Stomach (tissue), 9 donors: ENCODE measurements around the gene TRIM37. TPM values are rescaled to one million over a fixed set of nuclear protein-coding genes. Genes with fewer than 3 reads are reported as not detected.

Experiments
- DNase-seq, 2 donors: peaks; one replicate each; pipeline versions ENCODE4 v3.0.0 to v3.0.0-alpha.2; 2013 to 2019
- H3K27ac ChIP-seq, 5 donors: fragments of 200-600 bp in 4 of 5; sonication (generic) in 4 of 5; one replicate each; pipeline ENCODE4 v1.5.1; 2013 to 2019; ENCODE audit warnings: mild to moderate bottlenecking in 1 of 5, moderate library complexity in 1 of 5
- H3K27me3 ChIP-seq, 3 donors: fragments of 200-600 bp; sonication (generic); one replicate each; pipeline ENCODE4 v1.5.1; 2017 to 2019; ENCODE audit warnings: mixed run types in 1 of 3
- H3K36me3 ChIP-seq, 4 donors: fragments of 200-600 bp; sonication (generic); 1 replicate in 3 of 4; 2 replicates in 1 of 4; pipeline ENCODE4 v1.5.1; 2016 to 2019
- H3K4me1 ChIP-seq, 4 donors: fragments of 200-600 bp; sonication (generic); one replicate each; pipeline ENCODE4 v1.5.1; 2016 to 2019
- H3K4me3 ChIP-seq, 4 donors: fragments of 200-600 bp; sonication (generic) in 3 of 4; one replicate each; pipeline ENCODE4 v1.5.1; 2016 to 2019; ENCODE audit warnings: mild to moderate bottlenecking in 1 of 4
- H3K9me3 ChIP-seq, 4 donors: fragments of 200-600 bp; sonication (generic); one replicate each; pipeline ENCODE4 v1.5.1; 2016 to 2019
- EP300 ChIP-seq: sonication (generic); formaldehyde crosslinking; IDR thresholded peaks from one replicate; pipeline ENCODE4 v1.6.1; 2017; ENCODE audit warnings: antibody characterized with exemption
- POLR2A ChIP-seq, 4 donors: fragments of 450-650 bp; IDR thresholded peaks; one replicate each; pipeline ENCODE4 v1.6.1; 2016; ENCODE audit warnings: antibody characterized with exemption in 4 of 4, control low read depth in 2 of 4, mild to moderate bottlenecking in 1 of 4, moderate library complexity in 1 of 4
- POLR2AphosphoS5 ChIP-seq, 3 donors: sonication (generic); formaldehyde crosslinking; IDR thresholded peaks; one replicate each; pipeline ENCODE4 v1.6.1; 2016; ENCODE audit warnings: antibody characterized with exemption in 3 of 3
- WGBS, 5 donors: extraction: QIAGEN DNeasy Blood & Tissue Kit in 3 of 5; methylation state at CpG; one replicate each; pipeline versions ENCODE4 v1.1.5 to v1.1.7; 2013 to 2018; 5-methylcytosine and 5-hydroxymethylcytosine counted together
- intact Hi-C: fragments of 100-400 bp; cut with DNase I; formaldehyde crosslinking; loops from one replicate; pipeline ENCODE4 v1.15.1; 2023; ENCODE audit warnings: low total_unique reads
- polyA plus RNA-seq, 3 donors: library from polyadenylated mRNA; stranded (reverse); fragments of 200-250 nt; gene quantifications; one replicate each; pipeline ENCODE4 v1.2.3, GENCODE V29; 2013
- total RNA-seq, 5 donors: library from RNA; depleted of rRNA; stranded (reverse); fragments of >200 nt; gene quantifications; one replicate each; pipeline versions ENCODE4 v1.1.0 to v1.2.3, GENCODE V29; 2014 to 2016
- TF ChIP-seq, protein P1 (sequence below), 7 experiments: fragments of 450-650 bp in 4 of 7; fragments of 200-600 bp in 3 of 7; sonication (generic) in 3 of 7; IDR thresholded peaks; one replicate each; pipeline ENCODE4 v1.5.1; 2016 to 2019; ENCODE audit warnings: antibody characterized with exemption in 7 of 7, control low read depth in 2 of 7, mild to moderate bottlenecking in 1 of 7
- donor health status: healthy with polysubstance abuse.
- donor health status: Bipolar disorder and iron deficiency.
- donor health status: healthy.

Gene TRIM37
- total and polyA plus RNA-seq, 8 donors: 4.9 to 68.7 (median 29.0) TPM

DNA sequence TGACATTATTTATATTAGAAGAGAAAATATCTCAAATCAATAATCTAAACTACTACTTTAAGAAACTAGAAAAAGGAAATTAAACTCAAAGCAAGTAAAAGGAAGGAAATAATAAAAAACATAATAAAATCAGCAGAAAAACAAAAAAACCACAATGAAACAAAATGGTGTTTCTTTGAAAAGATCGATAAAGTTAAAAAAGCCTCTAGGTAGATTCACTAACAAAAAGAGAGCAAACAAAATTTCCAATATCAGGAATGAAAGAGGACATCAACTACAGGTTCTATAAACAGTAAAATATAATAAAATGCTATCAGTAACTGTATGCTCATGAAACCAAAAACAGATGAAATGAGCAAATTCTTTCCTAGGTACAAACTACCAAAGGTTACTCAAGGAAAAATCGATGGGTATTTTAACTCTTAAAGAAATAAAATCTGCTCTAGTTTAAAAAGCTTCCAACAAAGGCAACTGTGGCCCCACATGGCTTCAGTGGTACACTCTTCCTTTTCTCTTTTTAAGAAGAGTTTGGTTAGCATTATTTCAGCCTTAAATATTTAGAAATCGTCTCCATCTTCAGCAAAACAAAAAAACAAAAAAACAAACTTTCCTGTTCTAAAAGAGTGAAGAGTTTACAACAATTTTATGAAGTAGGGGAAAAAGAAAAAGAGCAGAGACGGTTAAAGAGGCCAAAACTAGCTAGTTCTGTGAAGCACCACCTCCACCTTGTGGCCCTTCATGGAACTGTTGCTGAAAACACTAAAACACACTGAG lies 102.2 kb downstream of the TRIM37 start:
- H3K4me1 ChIP-seq: peaks cover 0 to 20% (median 1%) of the 10 kb centered on the region in 4 donors
- no peaks in the 10 kb centered on the region for H3K27me3 ChIP-seq
- DNase-seq: peak; percentile 67 to 86
- TF ChIP-seq POLR2AphosphoS5 (IDR thresholded peaks at IDR 0.05): no peak
- TF ChIP-seq, protein P1, sequence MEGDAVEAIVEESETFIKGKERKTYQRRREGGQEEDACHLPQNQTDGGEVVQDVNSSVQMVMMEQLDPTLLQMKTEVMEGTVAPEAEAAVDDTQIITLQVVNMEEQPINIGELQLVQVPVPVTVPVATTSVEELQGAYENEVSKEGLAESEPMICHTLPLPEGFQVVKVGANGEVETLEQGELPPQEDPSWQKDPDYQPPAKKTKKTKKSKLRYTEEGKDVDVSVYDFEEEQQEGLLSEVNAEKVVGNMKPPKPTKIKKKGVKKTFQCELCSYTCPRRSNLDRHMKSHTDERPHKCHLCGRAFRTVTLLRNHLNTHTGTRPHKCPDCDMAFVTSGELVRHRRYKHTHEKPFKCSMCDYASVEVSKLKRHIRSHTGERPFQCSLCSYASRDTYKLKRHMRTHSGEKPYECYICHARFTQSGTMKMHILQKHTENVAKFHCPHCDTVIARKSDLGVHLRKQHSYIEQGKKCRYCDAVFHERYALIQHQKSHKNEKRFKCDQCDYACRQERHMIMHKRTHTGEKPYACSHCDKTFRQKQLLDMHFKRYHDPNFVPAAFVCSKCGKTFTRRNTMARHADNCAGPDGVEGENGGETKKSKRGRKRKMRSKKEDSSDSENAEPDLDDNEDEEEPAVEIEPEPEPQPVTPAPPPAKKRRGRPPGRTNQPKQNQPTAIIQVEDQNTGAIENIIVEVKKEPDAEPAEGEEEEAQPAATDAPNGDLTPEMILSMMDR (IDR thresholded peaks at IDR 0.05): peak in 6 of 7 experiments; percentile 56 to 99 (median 93)
- 18 to 24% (median 21%) methylated on average over 4 of the region's 4 CpGs for WGBS, 5 donors
- intact Hi-C loops: loop anchor here (5.0 to 10.0 kb wide), 3 partner anchors 292 to 490 kb away; partner anchors contain the start of gene MTMR4
- H3K36me3 ChIP-seq: peaks cover 0 to 27% (median 22%) of the 10 kb centered on the region in 4 donors
- H3K27ac ChIP-seq: no peak overlapping the region
- H3K4me3 ChIP-seq: no peak overlapping the region
- no peaks in the 10 kb centered on the region for H3K9me3 ChIP-seq

DNA sequence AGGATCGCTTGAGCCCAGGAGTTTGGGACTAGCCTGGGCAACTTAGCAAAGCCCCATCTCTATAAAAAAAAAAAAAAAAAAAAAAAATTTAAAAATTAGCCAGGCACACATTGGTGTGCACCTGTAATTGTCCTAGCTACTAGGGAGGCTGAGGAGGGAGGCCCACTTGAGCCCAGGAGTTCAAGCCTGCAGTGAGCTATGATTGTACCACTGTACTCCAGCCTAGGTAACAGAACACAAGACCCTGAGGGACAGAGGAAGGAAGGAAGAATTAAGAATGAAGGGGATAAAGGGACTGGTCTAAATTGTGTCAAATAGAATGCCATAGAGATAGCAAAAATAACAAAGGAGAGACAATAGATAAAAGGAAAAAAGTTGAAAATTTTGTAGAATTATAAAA lies 102.8 kb downstream of the TRIM37 start:
- intact Hi-C loops: loop anchor here (10.0 kb wide), 2 partner anchors 419 to 489 kb away; partner anchors contain the start of gene MTMR4
- no peak for DNase-seq
- H3K9me3 ChIP-seq: no peaks in the 10 kb centered on the region

DNA sequence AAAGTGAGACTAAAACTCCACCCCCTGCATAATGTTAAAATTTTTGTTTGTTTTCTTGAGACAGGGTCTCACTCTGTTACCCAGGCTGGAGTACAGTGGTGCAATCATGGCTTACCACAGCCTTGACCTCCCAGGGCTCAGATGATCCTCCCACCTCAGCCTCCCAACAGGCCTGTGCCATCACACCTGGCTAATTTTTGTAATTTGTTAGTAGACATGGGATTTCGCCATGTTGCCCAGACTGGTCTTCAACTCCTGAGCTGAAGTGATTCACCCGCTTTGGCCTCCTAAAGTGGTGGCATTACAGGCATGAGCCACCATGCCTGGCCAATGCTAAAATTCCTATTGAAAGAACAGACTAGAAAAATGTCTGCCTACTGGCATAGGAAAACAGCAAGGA lies 103.8 kb downstream of the TRIM37 start:
- intact Hi-C loops: loop anchor here (10.0 kb wide), 2 partner anchors 418 to 488 kb away; partner anchors contain the start of gene MTMR4

More for the DNA sequence above, 102.8 kb downstream of the TRIM37 start:
- H3K27ac ChIP-seq: no peak overlapping the region
- H3K4me1 ChIP-seq: peaks cover 0 to 20% (median 1%) of the 10 kb centered on the region in 4 donors
- H3K36me3 ChIP-seq: peaks cover 6 to 32% (median 24%) of the 10 kb centered on the region in 4 donors
- no peak for TF ChIP-seq EP300
- no peak for TF ChIP-seq POLR2A (IDR thresholded peaks at IDR 0.05)
- no peak for TF ChIP-seq POLR2AphosphoS5 (IDR thresholded peaks at IDR 0.05)
- TF ChIP-seq, protein P1 (IDR thresholded peaks at IDR 0.05): no peak
- no peaks in the 10 kb centered on the region for H3K27me3 ChIP-seq
- 85 to 100% (median 100%) methylated on average over 1 of the region's 1 CpG for WGBS, 5 donors
- H3K4me3 ChIP-seq: no peak overlapping the region

DNA sequence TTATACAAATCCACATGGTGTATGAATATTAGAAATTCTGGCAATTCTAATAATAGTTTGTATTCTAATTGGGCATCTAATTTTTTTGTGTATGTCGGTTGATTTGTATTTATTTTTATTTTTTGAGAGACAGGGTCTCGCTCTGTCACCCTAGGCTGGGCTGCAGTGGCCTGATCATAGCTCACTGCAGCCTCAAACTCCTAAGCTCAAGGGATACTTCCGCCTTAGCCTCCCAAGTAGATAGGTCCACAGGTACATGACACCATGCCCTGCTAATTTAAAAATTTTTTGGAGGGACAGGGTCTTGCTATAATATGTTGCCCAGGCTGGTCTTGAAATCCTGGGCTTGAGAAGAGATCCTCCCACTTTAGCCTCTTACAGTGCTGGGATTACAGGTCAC lies 104.6 kb downstream of the TRIM37 start:
- TF ChIP-seq POLR2AphosphoS5 (IDR thresholded peaks at IDR 0.05) (no peak), EP300 (no peak), POLR2A (IDR thresholded peaks at IDR 0.05) (no peak)
- TF ChIP-seq, protein P1 (IDR thresholded peaks at IDR 0.05): no peak
- peaks cover 8 to 42% (median 24%) of the 10 kb centered on the region in 4 donors for H3K36me3 ChIP-seq
- intact Hi-C loops: loop anchor here (10.0 kb wide), 2 partner anchors 417 to 487 kb away; partner anchors contain the start of gene MTMR4
- DNase-seq: no peak
- H3K9me3 ChIP-seq: no peaks in the 10 kb centered on the region
- WGBS, 5 donors: 90 to 95% (median 90%) methylated on average over 3 of the region's 3 CpGs
- no peak overlapping the region for H3K4me3 ChIP-seq
- peak overlapping the region in 2 of 5 donors; percentile 22 to 54 for H3K27ac ChIP-seq
- H3K4me1 ChIP-seq: peaks cover 0 to 31% (median 1%) of the 10 kb centered on the region in 4 donors
- no peaks in the 10 kb centered on the region for H3K27me3 ChIP-seq

More for the DNA sequence above, 103.8 kb downstream of the TRIM37 start:
- Histone ChIP-seq H3K27ac (no peak overlapping the region), H3K4me1 (peaks cover 0 to 25% (median 1%) of the 10 kb centered on the region in 4 donors), H3K9me3 (no peaks in the 10 kb centered on the region), H3K27me3 (no peaks in the 10 kb centered on the region), H3K36me3 (peaks cover 8 to 39% (median 26%) of the 10 kb centered on the region in 4 donors), H3K4me3 (no peak overlapping the region)
- DNase-seq: no peak
- TF ChIP-seq, protein P1 (IDR thresholded peaks at IDR 0.05): no peak
- no peak for TF ChIP-seq EP300
- TF ChIP-seq POLR2AphosphoS5 (IDR thresholded peaks at IDR 0.05): no peak
- TF ChIP-seq POLR2A (IDR thresholded peaks at IDR 0.05): no peak
- 96 to 100% (median 97%) methylated on average over 2 of the region's 2 CpGs for WGBS, 5 donors
